Cardiac fibroblast (primary cell): ENCODE data around the gene PCSK5.

Experiments
- DNase-seq, 2 donors: peaks; one replicate each; pipeline versions ENCODE4 v3.0.0 to v3.0.0-alpha.2; 2010; ENCODE audit warnings: low read depth in 2 of 2
- H3K4me3 ChIP-seq, 2 donors: replicated peaks in 1 of 2; 1 replicate in 1 of 2; 2 replicates in 1 of 2; pipeline ENCODE4 v1.5.1; 2011; ENCODE audit warnings: low read depth in 2 of 2, low read length in 2 of 2, mild to moderate bottlenecking in 2 of 2, moderate library complexity in 1 of 2
- TF ChIP-seq, protein P1 (sequence below): IDR thresholded peaks from one replicate; pipeline ENCODE4 v1.5.1; 2011; ENCODE audit warnings: low read depth, mild to moderate bottlenecking, low read length, inconsistent platforms

The PCSK5 gene

DNA sequence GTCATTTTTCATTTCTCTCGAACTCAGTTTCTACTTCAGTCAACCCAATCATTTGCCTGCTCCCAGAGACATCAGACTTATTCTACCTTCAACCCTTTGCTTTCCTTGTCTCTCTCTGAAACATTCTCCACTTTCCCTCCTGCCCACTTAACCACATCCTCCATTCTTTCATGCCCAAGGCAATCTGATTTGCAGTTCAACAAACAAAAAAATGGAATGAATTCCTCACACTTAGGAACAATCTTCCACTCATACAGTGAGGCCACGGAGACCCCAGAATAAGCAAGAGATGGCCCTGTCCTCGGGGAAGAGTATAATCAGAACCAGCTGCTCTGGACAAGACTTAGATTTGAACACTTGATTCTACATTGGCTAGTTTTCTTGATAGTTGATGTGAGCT is 323.3 kb downstream of the PCSK5 start:
- H3K4me3 ChIP-seq: no peak overlapping the region
- DNase-seq: no peak
- TF ChIP-seq, protein P1, sequence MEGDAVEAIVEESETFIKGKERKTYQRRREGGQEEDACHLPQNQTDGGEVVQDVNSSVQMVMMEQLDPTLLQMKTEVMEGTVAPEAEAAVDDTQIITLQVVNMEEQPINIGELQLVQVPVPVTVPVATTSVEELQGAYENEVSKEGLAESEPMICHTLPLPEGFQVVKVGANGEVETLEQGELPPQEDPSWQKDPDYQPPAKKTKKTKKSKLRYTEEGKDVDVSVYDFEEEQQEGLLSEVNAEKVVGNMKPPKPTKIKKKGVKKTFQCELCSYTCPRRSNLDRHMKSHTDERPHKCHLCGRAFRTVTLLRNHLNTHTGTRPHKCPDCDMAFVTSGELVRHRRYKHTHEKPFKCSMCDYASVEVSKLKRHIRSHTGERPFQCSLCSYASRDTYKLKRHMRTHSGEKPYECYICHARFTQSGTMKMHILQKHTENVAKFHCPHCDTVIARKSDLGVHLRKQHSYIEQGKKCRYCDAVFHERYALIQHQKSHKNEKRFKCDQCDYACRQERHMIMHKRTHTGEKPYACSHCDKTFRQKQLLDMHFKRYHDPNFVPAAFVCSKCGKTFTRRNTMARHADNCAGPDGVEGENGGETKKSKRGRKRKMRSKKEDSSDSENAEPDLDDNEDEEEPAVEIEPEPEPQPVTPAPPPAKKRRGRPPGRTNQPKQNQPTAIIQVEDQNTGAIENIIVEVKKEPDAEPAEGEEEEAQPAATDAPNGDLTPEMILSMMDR: no peak

DNA sequence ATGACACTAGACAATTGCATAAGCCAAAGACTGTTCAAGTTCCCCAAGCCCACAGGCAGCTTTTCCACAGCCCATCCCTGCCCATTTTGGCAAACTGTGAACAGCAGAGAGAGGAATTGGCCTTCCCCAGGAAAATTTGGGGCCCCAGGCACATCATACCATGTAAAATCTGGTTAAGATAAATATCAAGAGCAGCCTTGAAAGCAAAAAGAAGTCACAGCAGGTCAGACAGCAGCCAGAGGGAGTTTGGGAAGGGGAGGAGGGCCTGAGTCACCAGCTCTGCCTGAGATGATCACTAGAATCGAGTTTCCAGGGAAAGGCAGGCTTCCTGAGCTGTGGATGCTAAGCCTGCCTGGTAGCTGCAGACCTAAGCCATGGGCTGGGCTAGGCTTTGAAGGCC is 324.6 kb downstream of the PCSK5 start:
- TF ChIP-seq, protein P1: peak; percentile 25
- peak; percentile 27 to 66 for DNase-seq
- H3K4me3 ChIP-seq: no peak overlapping the region

DNA sequence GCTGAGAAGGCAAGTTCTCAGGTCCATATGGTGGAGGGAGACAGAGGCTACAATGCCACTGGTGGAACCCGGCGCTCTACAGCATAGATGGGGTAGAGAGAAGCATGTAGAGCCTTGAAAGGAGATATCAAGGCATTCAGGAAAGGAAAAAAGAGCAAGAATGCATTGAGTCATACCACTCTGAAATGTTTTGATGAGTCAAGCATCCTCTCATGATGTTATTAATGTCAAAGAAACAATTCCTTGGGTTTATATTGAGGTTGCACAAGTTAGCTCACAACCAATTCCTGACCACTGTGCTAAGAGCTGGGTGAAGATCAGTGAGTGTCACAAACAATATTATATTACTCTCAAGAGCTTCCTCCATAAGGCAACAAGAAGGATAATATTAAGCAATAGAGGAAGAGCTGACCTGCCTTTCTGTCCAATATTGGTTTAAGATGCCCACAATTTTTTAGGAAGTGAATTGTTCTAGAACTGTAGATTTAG is 325.7 kb downstream of the PCSK5 start:
- peak; percentile 83 to 96 for DNase-seq
- TF ChIP-seq, protein P1: no peak
- no peak overlapping the region for H3K4me3 ChIP-seq

DNA sequence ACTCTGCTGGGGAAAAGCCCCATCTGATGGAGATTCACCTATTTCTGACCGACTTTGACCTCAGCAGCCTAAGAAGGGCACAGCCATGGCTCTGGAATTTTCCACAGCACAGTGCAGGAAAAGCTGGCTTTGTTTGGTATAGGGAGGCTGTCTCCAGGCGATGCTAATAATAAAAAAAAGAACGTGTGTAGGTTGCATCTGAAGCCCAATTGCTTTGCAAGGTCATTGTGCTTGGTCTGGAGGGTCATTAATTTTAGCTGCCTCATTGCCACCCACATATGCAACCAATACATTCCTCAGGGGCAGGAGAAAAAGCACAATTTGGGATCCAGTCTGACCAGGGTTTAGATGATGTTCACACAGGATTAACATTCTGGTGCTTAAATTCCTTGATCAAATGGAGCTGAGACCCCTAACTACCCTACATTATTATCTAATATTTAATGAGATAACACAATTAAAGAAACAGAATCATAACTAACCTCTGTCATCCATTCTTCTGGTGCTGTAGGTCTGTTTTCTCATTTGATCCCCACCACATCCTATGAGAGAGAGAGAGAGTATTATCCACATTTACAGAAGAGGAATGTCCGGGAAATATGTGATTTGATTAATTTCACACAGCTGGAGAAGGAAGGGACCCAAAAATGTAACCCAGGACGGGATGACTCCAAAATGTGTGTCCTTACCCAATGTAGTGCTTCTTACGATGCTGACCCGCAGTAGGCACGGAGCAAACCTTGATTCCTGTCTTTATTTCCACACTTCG is 327.8 kb downstream of the PCSK5 start:
- TF ChIP-seq, protein P1: no peak
- DNase-seq: no peak
- H3K4me3 ChIP-seq: no peak overlapping the region

DNA sequence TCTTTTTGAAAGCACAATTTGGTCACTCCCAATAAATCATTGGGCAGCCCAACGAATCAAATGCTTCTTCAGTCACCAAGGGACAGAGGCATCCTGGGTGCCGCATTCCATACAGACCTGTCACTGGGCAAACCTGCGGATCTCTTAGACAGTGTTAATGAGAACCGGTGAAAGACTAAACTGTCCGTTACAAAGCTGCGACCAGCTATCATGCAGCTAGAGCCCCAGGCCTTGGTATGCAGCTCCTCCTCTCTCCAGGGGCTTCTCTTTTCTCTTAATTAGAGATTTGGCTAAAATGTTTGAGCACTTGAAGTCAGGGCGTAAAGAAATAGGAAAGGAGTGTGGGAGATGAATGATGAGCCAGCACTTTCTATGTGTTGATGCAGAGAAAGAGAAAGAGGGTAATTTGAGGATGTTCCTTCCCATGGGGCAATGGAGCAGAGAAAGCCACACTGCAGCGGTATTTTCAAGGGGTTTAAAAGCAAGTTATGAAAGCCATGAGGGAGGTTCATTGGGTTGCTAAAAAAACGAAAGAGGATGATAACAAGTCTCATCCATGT is 328.5 kb downstream of the PCSK5 start:
- no peak for DNase-seq
- TF ChIP-seq, protein P1: no peak
- H3K4me3 ChIP-seq: no peak overlapping the region

DNA sequence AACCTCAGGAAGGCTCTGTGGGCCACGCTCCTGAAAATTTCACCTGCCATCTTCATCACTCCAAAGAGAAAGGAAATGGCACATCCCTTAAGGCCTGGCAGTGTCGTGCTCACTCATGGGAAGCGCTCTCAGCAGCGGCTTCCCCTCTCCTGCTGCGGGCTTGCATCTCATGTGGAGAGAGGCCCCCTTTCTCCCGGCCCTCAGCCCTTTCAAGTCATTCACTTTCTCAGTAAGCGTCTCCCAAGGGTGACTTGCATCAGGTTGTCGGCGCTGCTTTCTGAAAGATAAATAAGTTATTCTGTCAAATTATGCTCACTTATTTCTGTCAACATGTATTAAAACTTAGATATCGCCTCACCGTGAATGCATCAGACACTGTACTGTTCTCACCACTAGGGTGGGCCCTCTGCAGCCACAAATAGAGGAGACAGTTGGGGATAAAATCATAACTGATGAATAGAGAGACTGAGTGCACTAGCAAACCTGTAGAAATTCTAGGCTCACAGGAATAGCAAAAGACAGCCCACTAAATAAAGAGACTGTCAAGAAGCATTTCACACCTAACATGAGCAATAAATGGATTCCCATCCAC is 329.2 kb downstream of the PCSK5 start:
- H3K4me3 ChIP-seq: no peak overlapping the region
- TF ChIP-seq, protein P1: peak; percentile 54

More for the DNA sequence above, 329.2 kb downstream of the PCSK5 start:
- DNase-seq: peak; percentile 12 to 47
